GM21786 (cell line): ENCODE measurements around the gene CHRM4.
"Not testable (repeated sequence)": the region's sequence is repeated elsewhere in the genome, so short reads cannot be mapped to it uniquely, and the experiment has no call there.

Experiments
- ATAC-seq: cut with Tn5 transposase; IDR thresholded peaks from one replicate; pipeline ENCODE4 v1.9.1; 2021; ENCODE audit not compliant: unreplicated experiment

Gene CHRM4

GRCh38 chr11:46382646-46383403 is 8.8 kb downstream of the CHRM4 start:
- no peak for ATAC-seq

GRCh38 chr11:46381819-46382645 is 9.5 kb downstream of the CHRM4 start:
- no peak for ATAC-seq

- ATAC-seq = no peak
These were observed 10.3 kb downstream of the CHRM4 start, which contains the start of gene MDK for GRCh38 chr11:46381048-46381818. Gene MDK (plus strand): TSS chr11:46381669. CDS start chr11:46382058, 389 bp downstream.

DNA sequence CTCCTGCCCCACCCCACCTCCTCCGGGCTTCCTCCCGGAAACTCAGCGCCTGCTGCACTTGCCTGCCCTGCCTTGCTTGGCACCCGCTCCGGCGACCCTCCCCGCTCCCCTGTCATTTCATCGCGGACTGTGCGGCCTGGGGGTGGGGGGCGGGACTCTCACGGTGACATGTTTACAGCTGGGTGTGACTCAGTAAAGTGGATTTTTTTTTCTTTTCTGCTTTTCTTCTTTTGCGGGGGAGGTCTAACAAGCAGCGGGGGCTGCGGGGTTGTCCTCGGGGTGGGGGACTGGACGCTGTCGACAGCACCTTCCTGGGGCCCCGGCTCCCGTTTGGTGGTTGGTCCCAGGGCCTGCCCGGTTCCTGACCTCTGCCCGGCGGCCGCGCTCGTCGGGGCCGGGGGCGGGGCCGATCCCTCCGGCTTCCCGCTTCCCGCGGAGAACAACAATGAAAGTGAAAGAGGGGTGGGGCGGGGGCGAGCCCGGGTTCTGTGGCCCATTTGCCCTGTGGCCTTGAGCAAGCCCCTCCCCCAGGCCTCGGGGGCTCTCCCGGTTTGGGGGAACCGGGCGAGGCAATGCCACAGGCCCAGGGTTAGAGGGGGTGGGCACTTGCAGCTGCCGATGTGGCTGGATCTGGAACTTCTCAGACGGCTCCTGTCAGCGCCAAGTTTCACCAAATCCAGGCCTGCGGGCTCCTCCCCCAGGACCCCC is 11.1 kb downstream of the CHRM4 start:
- peak; percentile 41 for ATAC-seq

DNA sequence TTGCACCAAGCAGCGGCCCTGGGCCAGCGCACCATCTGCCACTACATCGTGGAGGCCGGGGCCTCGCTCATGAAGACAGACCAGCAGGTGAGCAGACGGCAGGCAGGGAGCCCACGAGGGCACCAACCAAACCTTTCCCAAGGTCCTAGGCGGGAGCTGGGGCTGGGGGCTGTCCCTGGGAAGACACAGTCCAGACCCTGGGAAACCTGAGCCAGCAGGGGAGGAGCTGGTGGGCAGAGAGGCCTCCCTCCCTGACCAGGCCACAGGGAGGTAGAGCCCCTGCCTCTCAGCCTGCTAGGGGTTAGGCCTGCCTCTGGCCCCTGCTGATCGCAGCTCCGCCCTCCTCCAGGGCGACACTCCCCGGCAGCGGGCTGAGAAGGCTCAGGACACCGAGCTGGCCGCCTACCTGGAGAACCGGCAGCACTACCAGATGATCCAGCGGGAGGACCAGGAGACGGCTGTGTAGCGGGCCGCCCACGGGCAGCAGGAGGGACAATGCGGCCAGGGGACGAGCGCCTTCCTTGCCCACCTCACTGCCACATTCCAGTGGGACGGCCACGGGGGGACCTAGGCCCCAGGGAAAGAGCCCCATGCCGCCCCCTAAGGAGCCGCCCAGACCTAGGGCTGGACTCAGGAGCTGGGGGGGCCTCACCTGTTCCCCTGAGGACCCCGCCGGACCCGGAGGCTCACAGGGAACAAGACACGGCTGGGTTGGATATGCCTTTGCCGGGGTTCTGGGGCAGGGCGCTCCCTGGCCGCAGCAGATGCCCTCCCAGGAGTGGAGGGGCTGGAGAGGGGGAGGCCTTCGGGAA is 11.9 kb downstream of the CHRM4 start:
- ATAC-seq = not testable (repeated sequence)

DNA sequence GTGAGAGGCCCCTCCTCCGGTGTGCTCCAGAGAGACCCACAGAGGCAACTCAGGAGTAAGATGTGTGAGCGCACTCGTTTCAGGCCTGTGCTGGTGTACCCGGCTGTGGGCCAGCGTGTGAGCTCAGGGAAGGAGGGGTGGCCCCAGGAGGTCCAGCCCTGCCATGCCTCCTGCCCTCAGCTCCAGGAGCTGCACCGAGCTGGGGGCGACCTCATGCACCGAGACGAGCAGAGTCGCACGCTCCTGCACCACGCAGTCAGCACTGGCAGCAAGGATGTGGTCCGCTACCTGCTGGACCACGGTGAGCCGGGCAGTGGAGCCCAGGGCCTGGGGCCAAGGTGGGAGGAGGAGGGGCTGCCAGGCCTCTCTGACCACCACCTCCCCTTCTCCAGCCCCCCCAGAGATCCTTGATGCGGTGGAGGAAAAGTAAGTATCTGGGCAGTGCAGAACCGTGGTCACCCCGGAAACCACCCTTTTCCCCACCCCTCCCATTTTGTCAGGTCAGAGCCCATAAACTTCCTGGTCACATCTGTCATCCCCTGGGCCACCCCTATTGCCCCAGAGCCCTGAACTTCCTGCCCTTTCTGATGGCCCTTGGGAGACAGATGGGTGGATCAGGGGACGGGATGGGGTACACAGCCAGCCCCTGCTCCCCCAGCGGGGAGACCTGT is 12.6 kb downstream of the CHRM4 start:
- no peak for ATAC-seq

DNA sequence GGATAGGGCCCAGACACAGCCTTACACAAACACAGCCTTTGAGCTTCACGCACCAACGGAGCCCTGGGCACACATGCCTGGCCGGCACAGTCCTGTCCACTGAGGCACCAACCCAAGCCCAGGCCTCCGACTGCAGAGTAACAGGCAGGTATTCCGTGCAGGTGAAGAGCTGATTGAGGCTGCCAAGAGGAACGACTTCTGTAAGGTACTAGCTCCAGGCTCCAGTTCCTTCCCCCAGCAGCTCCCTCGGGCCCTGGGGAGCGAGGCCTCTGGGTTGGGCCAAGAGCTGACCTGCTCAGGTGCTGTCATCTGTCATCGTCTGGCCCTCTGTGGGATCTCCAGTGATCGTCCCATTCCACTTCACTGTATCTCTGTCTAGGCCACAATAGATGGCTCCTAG is 13.3 kb downstream of the CHRM4 start:
- ATAC-seq = no peak

GRCh38 chr11:46377831-46378230 is 13.7 kb downstream of the CHRM4 start:
- ATAC-seq = no peak

GRCh38 chr11:46377290-46377689 is 14.3 kb downstream of the CHRM4 start:
- no peak for ATAC-seq

DNA sequence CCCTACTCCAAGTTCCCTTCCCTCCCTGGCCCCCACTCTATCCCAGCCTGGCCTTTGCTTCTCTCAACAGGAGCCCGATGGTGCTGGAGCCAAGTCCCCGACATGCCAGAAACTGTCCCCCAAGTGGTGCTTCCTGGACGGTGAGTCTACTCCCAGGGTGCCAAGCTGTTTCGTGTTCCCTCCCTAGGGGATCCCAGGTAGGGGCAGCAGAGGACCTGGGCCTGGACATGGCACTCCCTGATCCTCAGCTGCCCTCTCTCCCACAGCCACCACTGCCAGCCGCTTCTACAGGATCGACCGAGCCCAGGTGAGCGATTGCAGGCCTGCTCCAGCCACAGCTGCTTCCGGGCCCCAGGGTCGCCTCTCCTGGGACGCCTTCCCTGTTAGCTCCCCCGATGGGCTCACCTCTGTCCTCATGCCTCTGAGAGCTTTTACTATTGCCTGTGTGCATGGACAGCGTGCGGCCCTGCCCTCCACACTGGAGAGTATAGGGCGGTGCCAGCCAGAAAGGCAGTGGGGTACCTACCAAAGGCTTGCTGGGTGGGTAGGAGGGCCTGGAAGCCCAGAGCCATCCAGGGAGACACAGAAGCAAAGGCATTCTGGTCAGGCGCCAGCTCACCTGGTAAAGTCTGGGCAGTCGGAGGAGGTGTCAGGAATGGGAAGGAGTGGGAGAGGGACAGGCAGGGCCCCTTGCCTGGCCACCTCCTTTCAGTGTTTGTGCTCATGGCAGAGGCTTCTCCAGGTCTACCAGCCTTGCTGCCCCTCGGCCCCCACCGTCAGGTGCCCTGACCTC is 15.1 kb downstream of the CHRM4 start:
- no peak for ATAC-seq

DNA sequence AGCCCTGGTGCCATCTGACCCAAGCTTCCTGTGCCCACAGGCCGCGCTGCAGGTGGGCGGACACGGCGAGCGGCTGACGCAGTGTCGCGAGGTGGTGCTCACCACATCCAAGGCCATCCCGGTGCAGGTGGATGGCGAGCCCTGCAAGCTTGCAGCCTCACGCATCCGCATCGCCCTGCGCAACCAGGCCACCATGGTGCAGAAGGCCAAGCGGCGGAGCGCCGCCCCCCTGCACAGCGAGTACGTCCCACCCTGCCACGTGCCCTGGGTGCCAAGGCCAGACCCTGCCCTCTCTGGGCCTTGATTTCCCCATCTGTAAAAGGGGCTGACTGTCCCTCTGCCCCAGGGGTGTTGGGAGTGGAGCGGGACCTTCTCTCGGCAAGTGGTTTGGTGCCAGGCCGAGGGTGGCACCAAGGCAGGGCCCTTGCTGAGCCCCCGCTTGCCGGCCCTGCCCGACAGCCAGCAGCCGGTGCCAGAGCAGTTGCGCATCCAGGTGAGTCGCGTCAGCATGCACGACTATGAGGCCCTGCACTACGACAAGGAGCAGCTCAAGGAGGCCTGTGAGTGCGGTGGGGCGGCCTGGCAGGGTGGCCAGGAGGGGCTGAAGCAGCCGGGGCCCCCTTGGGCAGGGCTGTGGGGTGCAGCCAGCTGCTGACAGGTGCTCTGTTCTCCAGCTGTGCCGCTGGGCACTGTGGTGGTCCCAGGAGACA is 16.0 kb downstream of the CHRM4 start:
- no peak for ATAC-seq

- no peak for ATAC-seq
These were observed 16.8 kb downstream of the CHRM4 start for GRCh38 chr11:46374815-46375214.

- no peak for ATAC-seq
These were observed 17.5 kb downstream of the CHRM4 start for GRCh38 chr11:46373787-46374740.

DNA sequence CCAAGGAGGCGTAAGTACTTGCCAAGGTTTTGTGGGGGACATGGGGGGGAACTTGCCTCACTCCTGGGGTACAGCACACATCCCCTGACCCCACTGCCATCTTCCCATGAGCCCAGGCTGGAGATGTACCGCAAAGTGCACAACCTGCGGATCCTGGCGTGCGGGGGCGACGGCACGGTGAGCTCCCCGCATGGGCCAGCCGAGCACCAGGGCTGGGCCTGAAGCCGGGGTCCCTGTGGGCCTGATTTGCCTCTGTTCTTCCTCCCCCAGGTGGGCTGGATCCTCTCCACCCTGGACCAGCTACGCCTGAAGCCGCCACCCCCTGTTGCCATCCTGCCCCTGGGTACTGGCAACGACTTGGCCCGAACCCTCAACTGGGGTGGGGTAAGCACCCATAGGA is 19.1 kb downstream of the CHRM4 start:
- ATAC-seq = not testable (repeated sequence)

- no peak for ATAC-seq
These were observed 19.5 kb downstream of the CHRM4 start for GRCh38 chr11:46372086-46372485.

- not testable (repeated sequence) for ATAC-seq
These were observed 20.3 kb downstream of the CHRM4 start for GRCh38 chr11:46371262-46371661.

- no peak for ATAC-seq
These were observed 21.3 kb downstream of the CHRM4 start for GRCh38 chr11:46370253-46370652.
